ENCODE measurements around the gene UBAP1L. TPM values are rescaled to one million over a fixed set of nuclear protein-coding genes. Genes with fewer than 3 reads are reported as not detected.

Gene UBAP1L
- total RNA-seq, 1 donor from 2014 or later: 1.8 TPM

- Histone ChIP-seq H3K27me3 (ENCODE audit: insufficient read depth, low read length) (peaks cover 49% of the 10 kb centered on the region), H3K4me3 (ENCODE audit: insufficient read depth, low read depth, low read length) (no peak overlapping the region), H3K36me3 (ENCODE audit: insufficient read depth, low read length) (no peaks in the 10 kb centered on the region), H3K4me1 (ENCODE audit: insufficient read depth, low read length) (peaks cover 9% of the 10 kb centered on the region), H3K9ac (ENCODE audit: low read length) (no peak overlapping the region), H4K20me1 (ENCODE audit: insufficient read depth, low read length) (no peaks in the 10 kb centered on the region), H3K4me2 (ENCODE audit: low read length) (no peak overlapping the region), H3K9me3 (ENCODE audit: insufficient read depth, low read depth, low read length) (no peaks in the 10 kb centered on the region), H2AFZ (ENCODE audit: low read depth, low read length) (no peak overlapping the region), H3K27ac (ENCODE audit: low read depth, low read length) (no peak overlapping the region), H3K79me2 (ENCODE audit: insufficient read depth, low read length) (no peaks in the 10 kb centered on the region)
- peaks cover 7% of the 10 kb centered on the region for H3K4me1 Mint-ChIP-seq (ENCODE audit: low read depth, unreplicated experiment)
- no peak overlapping the region for H3K4me3 Mint-ChIP-seq (ENCODE audit: unreplicated experiment)
- no peak overlapping the region for H3K27ac Mint-ChIP-seq (ENCODE audit: unreplicated experiment)
- H3K36me3 Mint-ChIP-seq (ENCODE audit: low read depth, unreplicated experiment): peaks cover 2% of the 10 kb centered on the region
- H3K9me3 Mint-ChIP-seq (ENCODE audit: unreplicated experiment): peaks cover 9% of the 10 kb centered on the region
- DNase-seq (ENCODE audit: low read depth): no peak
- FAIRE-seq: no peak
- peaks cover 59% of the 10 kb centered on the region for H3K27me3 Mint-ChIP-seq (ENCODE audit: low read depth, unreplicated experiment)
- TF ChIP-seq EZH2 (IDR thresholded peaks at IDR 0.05; ENCODE audit: insufficient read depth, low read length) (no peak), CTCF (IDR thresholded peaks at IDR 0.05; ENCODE audit: insufficient read depth, low read depth, low read length) (no peak)
Measured at GRCh38 chr15:65079580-65079979, 35.4 kb downstream of the UBAP1L start.

GRCh38 chr15:65077981-65078352 lies 37.0 kb downstream of the UBAP1L start:
- Histone ChIP-seq H3K9me3 (ENCODE audit: insufficient read depth, low read depth, low read length) (no peaks in the 10 kb centered on the region), H3K9ac (ENCODE audit: low read length) (no peak overlapping the region), H3K27ac (ENCODE audit: low read depth, low read length) (no peak overlapping the region), H3K4me1 (ENCODE audit: insufficient read depth, low read length) (peaks cover 9% of the 10 kb centered on the region), H3K4me3 (ENCODE audit: insufficient read depth, low read depth, low read length) (no peak overlapping the region), H4K20me1 (ENCODE audit: insufficient read depth, low read length) (no peaks in the 10 kb centered on the region), H3K79me2 (ENCODE audit: insufficient read depth, low read length) (no peaks in the 10 kb centered on the region), H3K27me3 (ENCODE audit: insufficient read depth, low read length) (peaks cover 36% of the 10 kb centered on the region), H3K36me3 (ENCODE audit: insufficient read depth, low read length) (no peaks in the 10 kb centered on the region), H2AFZ (ENCODE audit: low read depth, low read length) (peak overlapping the region; percentile 63), H3K4me2 (ENCODE audit: low read length) (peak overlapping the region; percentile 33)
- TF ChIP-seq EZH2 (IDR thresholded peaks at IDR 0.05; ENCODE audit: insufficient read depth, low read length) (no peak), CTCF (IDR thresholded peaks at IDR 0.05; ENCODE audit: insufficient read depth, low read depth, low read length) (peak; percentile 23)
- Mint-ChIP-seq H3K4me3 (ENCODE audit: unreplicated experiment) (no peak overlapping the region), H3K27ac (ENCODE audit: unreplicated experiment) (no peak overlapping the region), H3K27me3 (ENCODE audit: low read depth, unreplicated experiment) (peaks cover 49% of the 10 kb centered on the region), H3K4me1 (ENCODE audit: low read depth, unreplicated experiment) (peaks cover 7% of the 10 kb centered on the region), H3K36me3 (ENCODE audit: low read depth, unreplicated experiment) (peaks cover 2% of the 10 kb centered on the region), H3K9me3 (ENCODE audit: unreplicated experiment) (peaks cover 10% of the 10 kb centered on the region)
- no peak for DNase-seq (ENCODE audit: low read depth)
- no peak for FAIRE-seq

- Histone ChIP-seq H3K36me3 (ENCODE audit: insufficient read depth, low read length) (no peaks in the 10 kb centered on the region), H3K79me2 (ENCODE audit: insufficient read depth, low read length) (no peaks in the 10 kb centered on the region), H3K4me1 (ENCODE audit: insufficient read depth, low read length) (peaks cover 6% of the 10 kb centered on the region), H3K9me3 (ENCODE audit: insufficient read depth, low read depth, low read length) (no peaks in the 10 kb centered on the region), H3K4me2 (ENCODE audit: low read length) (peak overlapping the region; percentile 33), H2AFZ (ENCODE audit: low read depth, low read length) (peak overlapping the region; percentile 63), H3K27me3 (ENCODE audit: insufficient read depth, low read length) (peaks cover 36% of the 10 kb centered on the region), H3K4me3 (ENCODE audit: insufficient read depth, low read depth, low read length) (no peak overlapping the region), H4K20me1 (ENCODE audit: insufficient read depth, low read length) (no peaks in the 10 kb centered on the region), H3K27ac (ENCODE audit: low read depth, low read length) (no peak overlapping the region), H3K9ac (ENCODE audit: low read length) (no peak overlapping the region)
- no peak for FAIRE-seq
- Mint-ChIP-seq H3K27me3 (ENCODE audit: low read depth, unreplicated experiment) (peaks cover 44% of the 10 kb centered on the region), H3K4me1 (ENCODE audit: low read depth, unreplicated experiment) (peaks cover 2% of the 10 kb centered on the region), H3K36me3 (ENCODE audit: low read depth, unreplicated experiment) (peaks cover 2% of the 10 kb centered on the region), H3K27ac (ENCODE audit: unreplicated experiment) (no peak overlapping the region), H3K9me3 (ENCODE audit: unreplicated experiment) (peaks cover 10% of the 10 kb centered on the region), H3K4me3 (ENCODE audit: unreplicated experiment) (no peak overlapping the region)
- DNase-seq (ENCODE audit: low read depth): no peak
- TF ChIP-seq EZH2 (IDR thresholded peaks at IDR 0.05; ENCODE audit: insufficient read depth, low read length): peak; percentile 38
- TF ChIP-seq CTCF (IDR thresholded peaks at IDR 0.05; ENCODE audit: insufficient read depth, low read depth, low read length): no peak
Measured at GRCh38 chr15:65077291-65077980, 37.6 kb downstream of the UBAP1L start.

Measured in astrocyte (in vitro differentiated cells and primary cell).